ENCODE data around the gene ADGRG2. TPM values are rescaled to one million over a fixed set of nuclear protein-coding genes. Genes with fewer than 3 reads are reported as not detected.

ADGRG2 gene
- total and polyA plus RNA-seq, 12 donors, result 0.24 to 1.7 (median 0.46) TPM

DNA sequence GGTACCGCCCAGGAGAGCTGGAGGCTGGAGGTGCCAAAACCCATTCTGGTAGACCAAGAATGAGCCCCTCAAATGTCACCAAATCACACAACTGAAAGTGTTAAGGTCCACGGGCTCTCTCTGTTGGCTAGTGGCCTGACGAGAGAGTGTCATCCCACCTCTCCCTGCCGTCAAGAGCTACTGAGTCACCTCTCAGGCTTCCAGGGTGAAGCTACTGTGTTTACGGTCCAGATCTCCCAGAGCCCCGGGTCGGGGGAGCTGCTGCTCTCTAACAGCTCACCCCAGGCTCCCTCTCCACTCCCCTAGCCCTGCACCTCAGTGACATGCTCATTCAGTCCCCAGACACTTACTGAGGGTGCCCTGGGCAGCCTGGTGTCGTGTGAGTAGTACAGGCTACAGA is 59.2 kb downstream of the ADGRG2 start:
- no peak for DNase-seq
- Histone ChIP-seq H3K27me3 (no peaks in the 10 kb centered on the region), H3K4me3 (no peak overlapping the region), H3K9me3 (replicated peaks in 1 of 3) (no peaks in the 10 kb centered on the region), H3K27ac (no peak overlapping the region), H3K4me1 (replicated peaks in 1 of 2) (no peaks in the 10 kb centered on the region), H3K36me3 (replicated peaks in 1 of 2) (no peaks in the 10 kb centered on the region)
- no peak for TF ChIP-seq POLR2A (IDR thresholded peaks at IDR 0.05)
- TF ChIP-seq, protein P1, sequence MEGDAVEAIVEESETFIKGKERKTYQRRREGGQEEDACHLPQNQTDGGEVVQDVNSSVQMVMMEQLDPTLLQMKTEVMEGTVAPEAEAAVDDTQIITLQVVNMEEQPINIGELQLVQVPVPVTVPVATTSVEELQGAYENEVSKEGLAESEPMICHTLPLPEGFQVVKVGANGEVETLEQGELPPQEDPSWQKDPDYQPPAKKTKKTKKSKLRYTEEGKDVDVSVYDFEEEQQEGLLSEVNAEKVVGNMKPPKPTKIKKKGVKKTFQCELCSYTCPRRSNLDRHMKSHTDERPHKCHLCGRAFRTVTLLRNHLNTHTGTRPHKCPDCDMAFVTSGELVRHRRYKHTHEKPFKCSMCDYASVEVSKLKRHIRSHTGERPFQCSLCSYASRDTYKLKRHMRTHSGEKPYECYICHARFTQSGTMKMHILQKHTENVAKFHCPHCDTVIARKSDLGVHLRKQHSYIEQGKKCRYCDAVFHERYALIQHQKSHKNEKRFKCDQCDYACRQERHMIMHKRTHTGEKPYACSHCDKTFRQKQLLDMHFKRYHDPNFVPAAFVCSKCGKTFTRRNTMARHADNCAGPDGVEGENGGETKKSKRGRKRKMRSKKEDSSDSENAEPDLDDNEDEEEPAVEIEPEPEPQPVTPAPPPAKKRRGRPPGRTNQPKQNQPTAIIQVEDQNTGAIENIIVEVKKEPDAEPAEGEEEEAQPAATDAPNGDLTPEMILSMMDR (IDR thresholded peaks at IDR 0.05), result no peak
- intact Hi-C loops (cut with DNase I), result no loop called here
- WGBS, 4 donors, result 80 to 100% (median 89%) methylated on average over 7 to 8 of the region's 8 CpGs

DNA sequence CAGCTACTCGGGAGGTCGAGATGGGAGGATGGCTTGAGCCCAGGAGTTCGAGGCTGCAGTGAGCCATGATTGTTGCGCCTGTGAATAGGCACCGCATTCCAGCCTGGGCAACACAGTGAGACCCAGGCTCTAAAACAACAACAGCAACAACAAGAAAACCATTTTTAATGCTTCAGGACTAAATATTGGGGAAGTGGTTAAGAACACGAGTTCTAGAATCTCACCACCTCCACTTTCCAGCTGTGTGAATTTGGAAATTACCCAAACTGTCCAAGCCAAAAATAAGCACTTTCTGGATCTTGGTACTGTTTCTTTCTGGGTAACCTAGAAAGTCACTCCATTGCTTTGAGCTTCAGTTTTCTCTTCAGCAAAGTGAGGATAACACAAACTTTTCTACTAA is 63.2 kb downstream of the ADGRG2 start:
- TF ChIP-seq, protein P1 (IDR thresholded peaks at IDR 0.05), result no peak
- TF ChIP-seq POLR2A (IDR thresholded peaks at IDR 0.05), result no peak
- H3K4me3 ChIP-seq, result no peak overlapping the region
- no peaks in the 10 kb centered on the region for H3K36me3 ChIP-seq (replicated peaks in 1 of 2)
- no peak for DNase-seq
- H3K4me1 ChIP-seq (replicated peaks in 1 of 2), result no peaks in the 10 kb centered on the region
- no peaks in the 10 kb centered on the region for H3K9me3 ChIP-seq (replicated peaks in 1 of 3)
- 83 to 89% (median 86%) methylated on average over 3 to 6 of the region's 6 CpGs for WGBS, 4 donors
- H3K27me3 ChIP-seq, result no peaks in the 10 kb centered on the region
- H3K27ac ChIP-seq, result no peak overlapping the region
- intact Hi-C loops (cut with DNase I), result no loop called here

DNA sequence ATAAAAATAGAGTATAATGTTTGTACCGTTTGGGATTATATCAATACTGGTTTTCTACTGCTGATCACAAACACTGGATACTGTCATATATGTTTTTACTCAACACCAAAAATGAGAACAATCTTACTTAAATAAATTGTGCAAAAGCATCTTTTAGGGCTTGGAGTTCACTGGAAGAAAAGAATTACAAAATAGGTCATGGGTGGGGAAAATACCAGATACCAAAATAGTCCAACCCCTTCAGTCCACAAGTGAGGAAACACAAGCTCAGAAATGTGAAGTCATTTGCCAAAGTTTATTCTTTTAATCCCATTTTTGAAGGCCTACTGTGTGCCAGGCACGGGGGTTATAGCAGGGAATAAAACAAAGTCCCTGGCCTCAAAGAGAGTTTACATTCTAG is 64.4 kb downstream of the ADGRG2 start:
- no peak for TF ChIP-seq POLR2A (IDR thresholded peaks at IDR 0.05)
- TF ChIP-seq, protein P1 (IDR thresholded peaks at IDR 0.05), result no peak
- H3K9me3 ChIP-seq (replicated peaks in 1 of 3), result no peaks in the 10 kb centered on the region
- WGBS, 4 donors, result 54 to 75% (median 71%) methylated on average over 2 of the region's 2 CpGs

DNA sequence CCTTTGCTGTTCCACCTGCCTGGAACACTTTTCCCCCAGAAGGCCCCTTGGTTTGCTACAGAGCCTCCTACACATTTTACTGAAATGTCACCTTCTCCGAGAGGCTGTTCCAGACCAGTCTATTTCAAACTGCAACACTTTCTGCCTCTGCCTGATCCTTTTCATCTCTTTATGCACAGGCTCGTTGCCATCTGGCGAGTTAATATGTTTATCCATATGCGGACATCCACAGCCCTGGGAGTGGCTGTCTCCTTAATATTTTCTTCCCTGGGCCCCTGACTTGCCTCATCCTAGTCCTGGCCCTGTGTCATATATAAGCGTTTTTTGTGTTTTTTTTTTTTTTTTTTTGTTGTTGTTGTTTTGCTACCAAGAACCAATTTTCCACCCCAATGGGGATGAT is 73.2 kb downstream of the ADGRG2 start:
- TF ChIP-seq, protein P1 (IDR thresholded peaks at IDR 0.05), result no peak
- TF ChIP-seq POLR2A (IDR thresholded peaks at IDR 0.05), result no peak
- 85 to 93% (median 90%) methylated on average over 5 of the region's 5 CpGs for WGBS, 4 donors
- no peaks in the 10 kb centered on the region for H3K9me3 ChIP-seq (replicated peaks in 1 of 3)

More for the DNA sequence above, 64.4 kb downstream of the ADGRG2 start:
- no peak for DNase-seq
- Histone ChIP-seq H3K36me3 (replicated peaks in 1 of 2) (no peaks in the 10 kb centered on the region), H3K4me1 (replicated peaks in 1 of 2) (no peaks in the 10 kb centered on the region), H3K4me3 (no peak overlapping the region), H3K27ac (no peak overlapping the region), H3K27me3 (no peaks in the 10 kb centered on the region)
- intact Hi-C loops (cut with DNase I), result no loop called here

More for the DNA sequence above, 73.2 kb downstream of the ADGRG2 start:
- Histone ChIP-seq H3K27ac (no peak overlapping the region), H3K36me3 (replicated peaks in 1 of 2) (no peaks in the 10 kb centered on the region), H3K4me1 (replicated peaks in 1 of 2) (no peaks in the 10 kb centered on the region), H3K27me3 (no peaks in the 10 kb centered on the region), H3K4me3 (no peak overlapping the region)
- intact Hi-C loops (cut with DNase I), result no loop called here
- no peak for DNase-seq

Measured in adrenal gland (tissue), 12 donors.